DOHH2 (cell line): ENCODE results near the gene C20orf204.

Experiments used
- H3F3A ChIP-seq: fragments of 200-600 bp; sonication (generic), shearing (Covaris generic); 2 replicates; pipeline ENCODE4 v1.6.0; 2016; ENCODE audit warnings: antibody characterized with exemption, mild to moderate bottlenecking; ENCODE audit not compliant: control insufficient read depth, insufficient read depth
- H3K27ac ChIP-seq: fragments of 200-600 bp; sonication (generic); 2 replicates; pipeline ENCODE4 v1.5.1; 2014; ENCODE audit warnings: low read depth, mild to moderate bottlenecking, low read length, moderate library complexity
- H3K27me3 ChIP-seq: fragments of 200-600 bp; sonication (generic); 2 replicates; pipeline ENCODE4 v1.6.1; 2014; ENCODE audit warnings: mild to moderate bottlenecking, low read length, mixed read lengths; ENCODE audit not compliant: control insufficient read depth
- H3K36me3 ChIP-seq: fragments of 200-600 bp; sonication (generic); 2 replicates; pipeline ENCODE4 v1.6.1; 2014; ENCODE audit warnings: mild to moderate bottlenecking, low read length, moderate library complexity, mixed read lengths; ENCODE audit not compliant: control insufficient read depth
- H3K4me1 ChIP-seq: fragments of 200-600 bp; sonication (generic); 2 replicates; pipeline ENCODE4 v1.6.1; 2014; ENCODE audit warnings: mild to moderate bottlenecking, low read length, mixed read lengths; ENCODE audit not compliant: control insufficient read depth
- H3K4me2 ChIP-seq: fragments of 200-600 bp; sonication (generic); 2 replicates; pipeline ENCODE4 v1.6.0; 2014; ENCODE audit warnings: mild to moderate bottlenecking, low read length, moderate library complexity
- H3K4me3 ChIP-seq: fragments of 200-600 bp; sonication (generic); 2 replicates; pipeline ENCODE4 v1.5.1; 2014; ENCODE audit warnings: mild to moderate bottlenecking, low read length, mixed read lengths
- H3K79me2 ChIP-seq: fragments of 200-600 bp; sonication (generic); 2 replicates; pipeline ENCODE4 v1.6.1; 2014; ENCODE audit warnings: mild to moderate bottlenecking, low read length, mixed read lengths; ENCODE audit not compliant: control insufficient read depth
- H3K9me2 ChIP-seq: fragments of 200-600 bp; sonication (generic); replicated peaks from 2 replicates; pipeline ENCODE4 v1.6.1; 2014; ENCODE audit warnings: mild to moderate bottlenecking, low read length, mixed read lengths; ENCODE audit not compliant: control insufficient read depth
- H3K9me3 ChIP-seq: fragments of 200-600 bp; sonication (generic); 2 replicates; pipeline ENCODE4 v1.6.1; 2014; ENCODE audit warnings: antibody characterized with exemption, low read length, mixed read lengths; ENCODE audit not compliant: control insufficient read depth, insufficient read depth
- H4K20me1 ChIP-seq: fragments of 200-600 bp; sonication (generic); 2 replicates; pipeline ENCODE4 v1.6.0; 2014; ENCODE audit warnings: low read depth, mild to moderate bottlenecking, antibody characterized with exemption, low read length, moderate library complexity; ENCODE audit not compliant: control insufficient read depth, insufficient read depth
- EZH2phosphoT487 ChIP-seq: fragments of 200-600 bp; sonication (generic); IDR thresholded peaks from 2 replicates; pipeline ENCODE4 v1.6.1; 2017; ENCODE audit warnings: borderline replicate concordance, mild to moderate bottlenecking, antibody characterized with exemption, low read length, moderate library complexity, mixed read lengths
- TF ChIP-seq, protein P1 (sequence below): fragments of 200-600 bp; sonication (generic); IDR thresholded peaks from one replicate; pipeline ENCODE4 v1.5.1; 2014; ENCODE audit warnings: antibody characterized with exemption, mild to moderate bottlenecking, low read depth, low read length; ENCODE audit not compliant: poor library complexity, severe bottlenecking

The C20orf204 gene

DNA sequence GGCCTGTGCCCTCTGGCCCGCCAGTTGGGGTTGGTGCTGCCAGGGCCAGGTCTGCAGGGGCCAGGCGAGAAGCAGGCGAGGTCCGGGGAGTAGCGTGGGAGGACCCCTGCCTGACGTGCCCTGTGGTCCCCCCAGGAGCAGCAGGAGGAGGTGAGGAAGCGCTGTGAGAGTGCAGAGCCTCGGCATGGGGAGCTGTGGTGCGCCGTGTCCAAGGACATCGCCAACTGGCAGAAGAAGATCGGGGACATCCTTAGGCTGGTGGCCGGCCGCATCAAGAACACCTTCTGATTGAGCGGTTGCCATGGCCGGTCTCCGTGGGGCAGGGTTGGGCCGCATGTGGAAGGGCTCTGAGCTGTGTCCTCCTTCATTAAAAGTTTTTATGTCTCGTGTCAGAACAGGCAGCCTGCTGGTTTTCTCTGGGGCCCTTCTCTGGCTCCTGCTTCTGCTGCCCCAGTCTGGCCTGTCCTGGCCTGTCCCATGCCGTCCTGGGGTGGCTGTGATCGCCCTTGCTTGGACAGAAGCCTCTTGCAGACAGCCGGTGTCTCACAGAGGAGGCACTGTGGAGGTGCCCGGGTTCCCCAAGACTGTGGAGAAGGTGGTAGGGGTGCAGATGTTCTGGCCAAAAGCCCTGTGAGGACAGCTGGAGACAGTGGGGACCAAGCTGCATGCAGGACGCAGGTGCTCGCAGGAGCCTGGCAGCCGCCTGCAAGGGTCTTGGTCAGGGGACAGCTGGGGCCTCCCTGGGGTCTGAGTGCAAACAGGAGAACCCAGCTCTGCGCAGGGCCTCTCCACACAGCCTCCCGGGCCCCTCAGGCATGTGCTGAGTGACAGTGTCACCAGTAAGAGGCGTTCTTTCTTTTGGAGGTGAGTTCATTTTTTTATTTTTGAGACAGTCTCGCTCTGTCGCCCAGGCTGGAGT lies 3.0 kb upstream of the C20orf204 start:
- H3K27me3 ChIP-seq = no peaks in the 10 kb centered on the region
- H3K4me1 ChIP-seq = peaks cover 31% of the 10 kb centered on the region
- TF ChIP-seq, protein P1, sequence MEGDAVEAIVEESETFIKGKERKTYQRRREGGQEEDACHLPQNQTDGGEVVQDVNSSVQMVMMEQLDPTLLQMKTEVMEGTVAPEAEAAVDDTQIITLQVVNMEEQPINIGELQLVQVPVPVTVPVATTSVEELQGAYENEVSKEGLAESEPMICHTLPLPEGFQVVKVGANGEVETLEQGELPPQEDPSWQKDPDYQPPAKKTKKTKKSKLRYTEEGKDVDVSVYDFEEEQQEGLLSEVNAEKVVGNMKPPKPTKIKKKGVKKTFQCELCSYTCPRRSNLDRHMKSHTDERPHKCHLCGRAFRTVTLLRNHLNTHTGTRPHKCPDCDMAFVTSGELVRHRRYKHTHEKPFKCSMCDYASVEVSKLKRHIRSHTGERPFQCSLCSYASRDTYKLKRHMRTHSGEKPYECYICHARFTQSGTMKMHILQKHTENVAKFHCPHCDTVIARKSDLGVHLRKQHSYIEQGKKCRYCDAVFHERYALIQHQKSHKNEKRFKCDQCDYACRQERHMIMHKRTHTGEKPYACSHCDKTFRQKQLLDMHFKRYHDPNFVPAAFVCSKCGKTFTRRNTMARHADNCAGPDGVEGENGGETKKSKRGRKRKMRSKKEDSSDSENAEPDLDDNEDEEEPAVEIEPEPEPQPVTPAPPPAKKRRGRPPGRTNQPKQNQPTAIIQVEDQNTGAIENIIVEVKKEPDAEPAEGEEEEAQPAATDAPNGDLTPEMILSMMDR = no peak
- no peak for TF ChIP-seq EZH2phosphoT487
- no peak overlapping the region for H3K4me2 ChIP-seq
- peaks cover 61% of the 10 kb centered on the region for H3K36me3 ChIP-seq
- H3K79me2 ChIP-seq = no peaks in the 10 kb centered on the region
- no peak overlapping the region for H3K4me3 ChIP-seq
- H3F3A ChIP-seq = peaks cover 7% of the 10 kb centered on the region; the same call in 1 of the 2 replicates
- no peaks in the 10 kb centered on the region for H4K20me1 ChIP-seq
- no peak overlapping the region for H3K27ac ChIP-seq
- H3K9me3 ChIP-seq = no peaks in the 10 kb centered on the region
- H3K9me2 ChIP-seq = no peaks in the 10 kb centered on the region

- Histone ChIP-seq H4K20me1 (no peaks in the 10 kb centered on the region), H3K9me2 (no peaks in the 10 kb centered on the region), H3F3A (peaks cover 7% of the 10 kb centered on the region; the same call in 1 of the 2 replicates), H3K36me3 (peaks cover 54% of the 10 kb centered on the region), H3K4me3 (no peak overlapping the region), H3K79me2 (no peaks in the 10 kb centered on the region), H3K4me1 (peaks cover 42% of the 10 kb centered on the region), H3K9me3 (no peaks in the 10 kb centered on the region), H3K4me2 (no peak overlapping the region), H3K27me3 (no peaks in the 10 kb centered on the region), H3K27ac (no peak overlapping the region)
- TF ChIP-seq, protein P1 = no peak
- TF ChIP-seq EZH2phosphoT487 = no peak
Measured at GRCh38 chr20:64033981-64034493, 1.9 kb upstream of the C20orf204 start.

- peaks cover 15% of the 10 kb centered on the region; the same call in 1 of the 2 replicates for H3F3A ChIP-seq
- no peak for TF ChIP-seq EZH2phosphoT487
- TF ChIP-seq, protein P1 = no peak
- peaks cover 42% of the 10 kb centered on the region for H3K36me3 ChIP-seq
- H3K4me2 ChIP-seq = no peak overlapping the region
- no peak overlapping the region for H3K27ac ChIP-seq
- H3K9me2 ChIP-seq = no peaks in the 10 kb centered on the region
- H3K4me3 ChIP-seq = no peak overlapping the region
- H3K27me3 ChIP-seq = no peaks in the 10 kb centered on the region
- H4K20me1 ChIP-seq = no peaks in the 10 kb centered on the region
- no peaks in the 10 kb centered on the region for H3K9me3 ChIP-seq
- peaks cover 54% of the 10 kb centered on the region for H3K4me1 ChIP-seq
- H3K79me2 ChIP-seq = no peaks in the 10 kb centered on the region
Measured at GRCh38 chr20:64035066-64035932, 683 bp upstream of the C20orf204 start.
